HEK293T (cell line): ENCODE results near the gene JOSD2.

Experiments
- CTCF ChIA-PET: fragments of 350-600 bp; formaldehyde crosslinking; extraction: SDS; loops from one replicate; lab custom pipeline; 2021; ENCODE audit warnings: antibody characterized with exemption, inconsistent platforms; lab: Yijun Ruan, JAX
- POLR2A ChIA-PET: fragments of 350-600 bp; formaldehyde crosslinking; extraction: SDS; loops from one replicate; lab custom pipeline; 2020; ENCODE audit warnings: antibody characterized with exemption, inconsistent platforms; lab: Yijun Ruan, JAX
- DNase-seq: peaks from one replicate; pipeline ENCODE4 v3.0.0; 2012; ENCODE audit warnings: mixed read lengths; ENCODE audit errors: extremely low spot score
- ARNT ChIP-seq: fragments of 450-650 bp; IDR thresholded peaks from 2 replicates; pipeline ENCODE4 v1.6.1; 2017; ENCODE audit warnings: mild to moderate bottlenecking
- BHLHE40 ChIP-seq: fragments of 450-650 bp; IDR thresholded peaks from 2 replicates; pipeline ENCODE4 v1.6.1; 2016; ENCODE audit warnings: mild to moderate bottlenecking, moderate library complexity, borderline replicate concordance
- CTBP1 ChIP-seq: fragments of 450-650 bp; IDR thresholded peaks from 2 replicates; pipeline ENCODE4 v1.6.1; 2016; ENCODE audit warnings: borderline replicate concordance
- ELF4 ChIP-seq: fragments of 450-650 bp; IDR thresholded peaks from 2 replicates; pipeline ENCODE4 v1.6.1; 2017; ENCODE audit warnings: antibody characterized with exemption
- FOXA1 ChIP-seq: fragments of 450-650 bp; IDR thresholded peaks from 2 replicates; pipeline ENCODE4 v1.6.1; 2016; ENCODE audit warnings: mild to moderate bottlenecking
- FOXK2 ChIP-seq: fragments of 450-650 bp; IDR thresholded peaks from 2 replicates; pipeline ENCODE4 v1.6.1; 2016; ENCODE audit warnings: mild to moderate bottlenecking
- FOXM1 ChIP-seq: fragments of 450-650 bp; IDR thresholded peaks from 2 replicates; pipeline ENCODE4 v1.6.1; 2017; ENCODE audit warnings: mild to moderate bottlenecking, borderline replicate concordance
- HDGF ChIP-seq: fragments of 450-650 bp; IDR thresholded peaks from 2 replicates; pipeline ENCODE4 v1.6.1; 2017; ENCODE audit warnings: antibody characterized with exemption, borderline replicate concordance
- L3MBTL2 ChIP-seq: fragments of 450-650 bp; conservative IDR thresholded peaks from 2 replicates; pipeline ENCODE4 v1.6.1; 2016; ENCODE audit warnings: mild to moderate bottlenecking
- LEF1 ChIP-seq: fragments of 450-650 bp; IDR thresholded peaks from 2 replicates; pipeline ENCODE4 v1.6.1; 2017; ENCODE audit warnings: mild to moderate bottlenecking, borderline replicate concordance
- NFRKB ChIP-seq: fragments of 450-650 bp; IDR thresholded peaks from 2 replicates; pipeline ENCODE4 v1.6.1; 2016; ENCODE audit warnings: mild to moderate bottlenecking, moderate library complexity
- PKNOX1 ChIP-seq: fragments of 450-650 bp; IDR thresholded peaks from 2 replicates; pipeline ENCODE4 v1.6.1; 2016
- SP1 ChIP-seq: fragments of 450-650 bp; IDR thresholded peaks from 2 replicates; pipeline ENCODE4 v1.6.1; 2017
- SUZ12 ChIP-seq: fragments of 450-650 bp; IDR thresholded peaks from 2 replicates; pipeline ENCODE4 v1.6.1; 2016; ENCODE audit warnings: mild to moderate bottlenecking
- TARDBP ChIP-seq: fragments of 450-650 bp; IDR thresholded peaks from 2 replicates; pipeline ENCODE4 v1.6.1; 2016
- ZNF384 ChIP-seq: fragments of 450-650 bp; IDR thresholded peaks from 2 replicates; pipeline ENCODE4 v1.6.1; 2016

JOSD2 gene

DNA sequence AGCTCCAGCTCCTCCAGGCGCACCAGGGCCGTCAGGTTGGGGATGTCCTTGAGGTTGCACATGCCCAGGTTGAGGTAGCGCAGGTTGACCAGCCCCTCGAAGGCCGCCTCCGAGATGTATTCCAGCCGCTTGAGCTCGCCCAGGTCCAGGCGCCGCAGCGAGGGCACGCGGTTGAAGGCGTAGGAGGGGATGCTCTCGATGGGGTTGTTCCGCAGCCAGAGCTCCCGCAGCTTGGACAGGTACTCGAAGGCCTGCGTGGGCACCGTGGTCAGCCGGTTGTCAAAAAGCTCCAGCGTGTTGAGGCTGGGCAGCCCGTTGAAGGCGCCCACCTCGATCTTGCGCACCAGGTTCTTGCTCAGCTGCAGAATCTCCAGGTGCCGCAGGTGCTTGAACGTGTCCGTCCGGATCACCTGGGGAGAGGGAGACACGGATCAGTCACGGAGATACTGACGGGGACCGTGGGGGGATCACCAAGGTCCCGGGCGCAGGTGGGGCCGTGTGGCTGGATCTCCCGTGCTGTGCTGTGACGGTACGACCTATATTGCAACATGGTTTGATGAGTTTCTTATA is 8.1 kb upstream of the JOSD2 start:
- CTCF ChIA-PET, result no interaction called here
- DNase-seq, result no peak
- no peak for TF ChIP-seq TARDBP
- TF ChIP-seq SP1, result no peak
- no peak for TF ChIP-seq PKNOX1
- TF ChIP-seq HDGF, result no peak
- TF ChIP-seq ARNT, result no peak
- no peak for TF ChIP-seq FOXM1
- TF ChIP-seq FOXK2, result no peak
- no peak for TF ChIP-seq CTBP1
- TF ChIP-seq L3MBTL2, result no peak
- TF ChIP-seq NFRKB, result no peak
- no peak for TF ChIP-seq ZNF384
- POLR2A ChIA-PET, result no interaction called here

GRCh38 chr19:50518091-50519005 is 7.4 kb upstream of the JOSD2 start:
- TF ChIP-seq ARNT, result no peak
- no peak for TF ChIP-seq LEF1
- no peak for TF ChIP-seq ELF4
- no peak for TF ChIP-seq CTBP1
- TF ChIP-seq PKNOX1, result no peak
- no peak for TF ChIP-seq FOXM1
- TF ChIP-seq ZNF384, result no peak
- no peak for TF ChIP-seq SP1
- no peak for TF ChIP-seq TARDBP
- no peak for TF ChIP-seq FOXA1
- no peak for TF ChIP-seq SUZ12
- TF ChIP-seq FOXK2, result no peak
- TF ChIP-seq BHLHE40, result no peak
- no peak for TF ChIP-seq NFRKB
- no peak for TF ChIP-seq HDGF
- TF ChIP-seq L3MBTL2, result no peak
- POLR2A ChIA-PET, result no interaction called here
- CTCF ChIA-PET, result no interaction called here
- no peak for DNase-seq

GRCh38 chr19:50517704-50518075 is 6.7 kb upstream of the JOSD2 start:
- ChIA-PET CTCF (no interaction called here), POLR2A (no interaction called here)
- TF ChIP-seq FOXA1, result no peak
- no peak for TF ChIP-seq BHLHE40
- no peak for TF ChIP-seq ZNF384
- no peak for TF ChIP-seq NFRKB
- TF ChIP-seq LEF1, result no peak
- TF ChIP-seq FOXM1, result no peak
- no peak for DNase-seq

DNA sequence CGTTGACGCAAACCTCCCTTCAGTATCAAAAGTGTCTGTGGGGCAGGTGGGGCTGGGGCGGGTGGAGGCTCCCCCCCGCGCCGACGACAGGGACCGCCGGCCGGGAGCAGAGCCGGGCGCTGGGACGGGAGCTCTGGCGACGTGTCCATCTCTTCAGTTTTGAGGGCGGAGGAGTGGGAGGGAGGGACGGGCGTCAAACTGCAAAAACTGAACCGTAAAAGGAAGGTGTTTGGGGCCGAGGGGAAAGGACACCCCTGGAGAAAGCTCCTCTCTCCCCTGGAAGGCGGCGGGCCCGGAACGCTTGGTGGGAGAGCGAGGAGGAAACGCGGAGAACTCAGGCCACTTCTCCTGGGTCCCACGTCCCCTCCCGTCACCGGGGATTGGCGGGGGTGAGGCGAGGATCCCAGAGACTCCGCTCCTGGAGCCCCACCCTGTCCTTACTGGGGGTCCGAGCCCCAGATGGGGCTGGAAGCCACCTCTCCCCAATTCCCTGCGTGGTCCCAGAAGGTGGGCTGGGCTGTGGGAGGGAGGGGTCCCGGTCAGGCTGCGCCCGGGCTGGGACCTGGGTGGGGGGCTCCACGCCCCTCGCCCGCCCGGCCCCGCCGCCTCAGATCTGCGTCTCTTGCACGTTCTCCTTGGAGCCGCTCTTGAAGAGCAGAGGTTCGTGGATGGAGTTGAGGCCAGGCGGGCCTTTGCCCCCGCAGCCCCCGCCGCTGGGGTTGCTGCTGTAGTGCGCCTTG is 6.1 kb upstream of the JOSD2 start:
- no peak for DNase-seq
- CTCF ChIA-PET, result no interaction called here
- TF ChIP-seq SP1 (no peak), ZNF384 (no peak), FOXK2 (no peak), BHLHE40 (no peak), L3MBTL2 (no peak), ELF4 (no peak), NFRKB (no peak)
- POLR2A ChIA-PET, result no interaction called here

GRCh38 chr19:50516456-50516855 is 5.5 kb upstream of the JOSD2 start:
- ChIA-PET CTCF (no interaction called here), POLR2A (no interaction called here)
- DNase-seq, result no peak
- TF ChIP-seq ZNF384 (no peak), BHLHE40 (no peak), PKNOX1 (no peak), FOXA1 (no peak)

DNA sequence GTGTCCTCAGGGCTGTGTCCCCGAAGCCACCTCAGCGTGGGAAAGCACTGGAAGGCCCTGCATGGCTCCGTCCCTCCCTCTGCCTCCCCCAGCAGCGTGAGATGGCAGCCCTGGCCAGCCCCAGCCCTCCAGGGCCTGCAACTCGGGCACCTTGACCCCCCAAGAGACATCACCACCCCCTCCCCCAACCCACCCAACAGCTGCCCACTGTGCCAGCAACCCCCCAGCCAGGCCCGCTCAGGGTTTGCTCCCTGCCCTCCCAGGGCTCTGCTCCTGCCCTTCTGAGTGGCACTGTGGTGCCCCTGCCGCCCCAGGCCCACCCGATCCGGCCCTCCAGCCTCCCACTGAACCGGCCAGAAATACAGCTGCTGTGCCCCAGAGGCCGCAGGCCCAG is 4.2 kb upstream of the JOSD2 start:
- DNase-seq, result no peak
- POLR2A ChIA-PET, result no interaction called here
- CTCF ChIA-PET, result no interaction called here
- no peak for TF ChIP-seq SP1
- TF ChIP-seq TARDBP, result no peak
- no peak for TF ChIP-seq ARNT
- TF ChIP-seq FOXK2, result no peak
- no peak for TF ChIP-seq ELF4
- TF ChIP-seq ZNF384, result no peak
- TF ChIP-seq NFRKB, result no peak
- no peak for TF ChIP-seq LEF1
- no peak for TF ChIP-seq CTBP1
- no peak for TF ChIP-seq FOXA1
- no peak for TF ChIP-seq SUZ12
- TF ChIP-seq BHLHE40, result no peak
